Neural cell (in vitro differentiated cells): ENCODE measurements around the gene CDON.

ENCODE experiments used
- CTCF ChIP-seq: fragments of 450-650 bp; IDR thresholded peaks from 2 replicates; pipeline ENCODE4 v1.5.1; 2014; ENCODE audit warnings: antibody characterized with exemption, mild to moderate bottlenecking, moderate library complexity; ENCODE audit not compliant: poor library complexity, severe bottlenecking
- EP300 ChIP-seq: fragments of 450-650 bp; conservative IDR thresholded peaks from 2 replicates; pipeline ENCODE4 v1.6.1; 2014; ENCODE audit warnings: antibody characterized with exemption, mild to moderate bottlenecking, moderate library complexity; ENCODE audit not compliant: poor library complexity, severe bottlenecking
- EZH2 ChIP-seq: fragments of 200-600, 300-800 bp; shearing (Covaris generic), sonication (generic); IDR thresholded peaks from 2 replicates; pipeline ENCODE4 v1.6.1; 2014; ENCODE audit warnings: antibody characterized with exemption, low read length, borderline replicate concordance, mild to moderate bottlenecking; ENCODE audit not compliant: insufficient read depth, poor library complexity, severe bottlenecking
- MXI1 ChIP-seq: fragments of 450-650 bp; conservative IDR thresholded peaks from 2 replicates; pipeline ENCODE4 v1.6.1; 2014; ENCODE audit warnings: antibody characterized with exemption, mild to moderate bottlenecking; ENCODE audit not compliant: poor library complexity, severe bottlenecking
- POLR2AphosphoS5 ChIP-seq: IDR thresholded peaks from 2 replicates; pipeline ENCODE4 v1.6.1; 2012
- RAD21 ChIP-seq: fragments of 450-650 bp; conservative IDR thresholded peaks from 2 replicates; pipeline ENCODE4 v1.6.1; 2014; ENCODE audit warnings: antibody characterized with exemption, mild to moderate bottlenecking, moderate library complexity
- SMC3 ChIP-seq: fragments of 450-650 bp; conservative IDR thresholded peaks from 2 replicates; pipeline ENCODE4 v1.6.1; 2014; ENCODE audit warnings: antibody characterized with exemption, mild to moderate bottlenecking, moderate library complexity; ENCODE audit not compliant: poor library complexity
- TAF1 ChIP-seq: IDR thresholded peaks from 2 replicates; pipeline ENCODE4 v1.6.1; 2012; ENCODE audit warnings: low read depth
- TF ChIP-seq, protein P1 (sequence below): IDR thresholded peaks from 2 replicates; pipeline ENCODE4 v1.6.1; 2012; ENCODE audit warnings: borderline replicate concordance

DNA sequence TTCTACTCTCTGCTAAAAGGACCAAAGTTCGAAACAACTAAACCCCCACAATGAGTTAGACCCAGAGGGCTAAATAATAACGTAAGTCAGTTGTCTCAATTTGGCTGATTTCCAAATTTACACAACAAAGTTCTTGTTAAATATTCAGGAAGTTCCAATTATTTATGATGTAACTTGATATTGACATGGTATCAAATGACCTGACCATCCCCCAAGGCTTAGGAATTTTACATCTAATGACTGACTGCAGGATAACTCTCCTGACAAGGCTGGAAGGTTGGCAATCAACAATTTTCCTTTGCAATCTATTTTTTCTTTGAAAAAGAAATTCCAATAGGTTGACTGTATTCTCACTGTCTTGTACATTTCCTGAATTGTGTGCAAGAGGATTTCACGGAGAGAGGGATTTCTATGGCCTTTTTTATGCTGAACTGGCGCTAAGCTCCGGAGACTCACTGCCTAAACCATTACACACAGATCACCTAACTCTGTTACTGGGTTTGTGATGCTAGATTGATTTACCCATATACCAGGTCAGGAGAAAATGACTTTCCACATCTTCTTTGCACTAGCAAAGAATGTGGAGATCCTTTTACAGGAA, 9.6 kb upstream of the CDON start:
- TF ChIP-seq CTCF: no peak
- no peak for TF ChIP-seq EP300
- TF ChIP-seq EZH2: no peak
- TF ChIP-seq, protein P1, sequence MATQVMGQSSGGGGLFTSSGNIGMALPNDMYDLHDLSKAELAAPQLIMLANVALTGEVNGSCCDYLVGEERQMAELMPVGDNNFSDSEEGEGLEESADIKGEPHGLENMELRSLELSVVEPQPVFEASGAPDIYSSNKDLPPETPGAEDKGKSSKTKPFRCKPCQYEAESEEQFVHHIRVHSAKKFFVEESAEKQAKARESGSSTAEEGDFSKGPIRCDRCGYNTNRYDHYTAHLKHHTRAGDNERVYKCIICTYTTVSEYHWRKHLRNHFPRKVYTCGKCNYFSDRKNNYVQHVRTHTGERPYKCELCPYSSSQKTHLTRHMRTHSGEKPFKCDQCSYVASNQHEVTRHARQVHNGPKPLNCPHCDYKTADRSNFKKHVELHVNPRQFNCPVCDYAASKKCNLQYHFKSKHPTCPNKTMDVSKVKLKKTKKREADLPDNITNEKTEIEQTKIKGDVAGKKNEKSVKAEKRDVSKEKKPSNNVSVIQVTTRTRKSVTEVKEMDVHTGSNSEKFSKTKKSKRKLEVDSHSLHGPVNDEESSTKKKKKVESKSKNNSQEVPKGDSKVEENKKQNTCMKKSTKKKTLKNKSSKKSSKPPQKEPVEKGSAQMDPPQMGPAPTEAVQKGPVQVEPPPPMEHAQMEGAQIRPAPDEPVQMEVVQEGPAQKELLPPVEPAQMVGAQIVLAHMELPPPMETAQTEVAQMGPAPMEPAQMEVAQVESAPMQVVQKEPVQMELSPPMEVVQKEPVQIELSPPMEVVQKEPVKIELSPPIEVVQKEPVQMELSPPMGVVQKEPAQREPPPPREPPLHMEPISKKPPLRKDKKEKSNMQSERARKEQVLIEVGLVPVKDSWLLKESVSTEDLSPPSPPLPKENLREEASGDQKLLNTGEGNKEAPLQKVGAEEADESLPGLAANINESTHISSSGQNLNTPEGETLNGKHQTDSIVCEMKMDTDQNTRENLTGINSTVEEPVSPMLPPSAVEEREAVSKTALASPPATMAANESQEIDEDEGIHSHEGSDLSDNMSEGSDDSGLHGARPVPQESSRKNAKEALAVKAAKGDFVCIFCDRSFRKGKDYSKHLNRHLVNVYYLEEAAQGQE: no peak
- no peak for TF ChIP-seq POLR2AphosphoS5
- TF ChIP-seq TAF1: no peak
- no peak for TF ChIP-seq SMC3
- no peak for TF ChIP-seq RAD21
- no peak for TF ChIP-seq MXI1
